HPDE6-E6E7 (cell line): Measurements from ENCODE around the gene SLC10A7.

Source experiments
- DNase-seq: peaks from one replicate; pipeline ENCODE4 v3.0.0; 2011; ENCODE audit warnings: missing footprints; ENCODE audit errors: extremely low spot score

Gene SLC10A7

DNA sequence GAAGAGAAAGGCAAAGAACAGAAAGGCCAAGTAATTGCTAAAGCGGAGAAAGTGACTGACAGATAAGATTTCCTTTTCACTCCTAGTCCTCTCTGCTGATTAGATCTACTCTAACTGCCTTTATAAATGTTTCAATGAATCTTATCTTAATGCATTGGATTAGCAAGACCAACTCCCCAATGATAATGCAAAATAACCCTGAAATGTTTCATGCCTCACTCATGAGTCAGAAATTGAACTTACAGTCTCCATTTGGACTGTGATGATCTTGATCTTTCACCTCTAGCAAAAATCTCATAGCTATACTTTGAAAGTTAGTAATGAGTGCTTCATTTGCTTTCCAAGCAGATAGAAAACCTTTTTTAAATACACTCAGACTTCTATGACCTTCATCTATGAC is 26.5 kb downstream of the SLC10A7 start:
- no peak for DNase-seq

GRCh38 chr4:146494143-146494542 is 27.6 kb downstream of the SLC10A7 start:
- no peak for DNase-seq

GRCh38 chr4:146490106-146490505 is 31.6 kb downstream of the SLC10A7 start:
- no peak for DNase-seq

- no peak for DNase-seq
These were observed 33.1 kb downstream of the SLC10A7 start for GRCh38 chr4:146488495-146489174.

GRCh38 chr4:146486565-146486964 is 35.2 kb downstream of the SLC10A7 start:
- DNase-seq, result no peak

- DNase-seq, result no peak
These were observed 35.8 kb downstream of the SLC10A7 start for GRCh38 chr4:146485968-146486367.

DNA sequence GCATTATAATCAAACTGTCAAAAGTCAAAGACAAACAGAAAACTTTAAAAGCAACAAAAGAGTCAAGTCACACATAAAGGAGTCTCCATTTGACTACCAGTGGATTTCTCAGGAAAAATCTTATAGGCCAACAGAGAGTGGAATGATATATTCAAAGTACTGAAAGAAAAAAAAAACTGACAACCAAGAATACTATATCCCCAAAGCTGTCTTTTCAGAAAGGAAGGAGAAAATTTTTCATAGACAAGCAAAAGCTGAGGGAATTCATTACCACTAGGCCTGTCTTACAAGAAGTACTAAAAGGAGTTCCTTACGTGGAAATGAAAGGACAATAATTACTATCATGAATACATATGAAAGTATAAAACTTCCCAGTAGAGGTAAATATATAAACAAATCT is 39.0 kb downstream of the SLC10A7 start:
- no peak for DNase-seq

GRCh38 chr4:146481246-146481645 is 40.5 kb downstream of the SLC10A7 start:
- DNase-seq, result no peak

GRCh38 chr4:146478009-146478408 is 43.7 kb downstream of the SLC10A7 start:
- no peak for DNase-seq

DNA sequence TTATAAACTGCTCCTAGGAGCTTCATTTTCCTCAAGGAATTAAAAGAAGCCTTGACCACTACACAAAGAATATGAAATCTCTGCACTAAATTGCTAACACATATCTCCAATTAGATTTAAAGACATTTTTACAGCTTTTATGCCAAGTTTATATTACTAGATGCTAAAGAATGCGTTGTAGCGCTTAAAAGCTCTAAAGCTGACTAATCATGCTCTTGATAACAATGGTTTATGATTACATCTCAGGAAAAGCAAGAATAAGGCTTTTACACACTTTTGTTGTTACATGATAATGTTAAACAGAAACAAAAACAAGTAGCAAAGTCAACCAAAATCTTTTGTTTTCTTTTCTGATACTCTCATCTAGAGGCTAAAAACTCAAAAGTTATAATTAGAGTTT is 44.7 kb downstream of the SLC10A7 start:
- DNase-seq, result no peak

GRCh38 chr4:146472404-146472803 is 49.3 kb downstream of the SLC10A7 start:
- DNase-seq, result no peak

GRCh38 chr4:146470604-146471003 is 51.1 kb downstream of the SLC10A7 start:
- no peak for DNase-seq

GRCh38 chr4:146469022-146469421 is 52.7 kb downstream of the SLC10A7 start:
- DNase-seq, result no peak

- DNase-seq, result no peak
These were observed 56.1 kb downstream of the SLC10A7 start for GRCh38 chr4:146465628-146466027.

GRCh38 chr4:146462251-146462650 is 59.5 kb downstream of the SLC10A7 start:
- DNase-seq, result no peak

DNA sequence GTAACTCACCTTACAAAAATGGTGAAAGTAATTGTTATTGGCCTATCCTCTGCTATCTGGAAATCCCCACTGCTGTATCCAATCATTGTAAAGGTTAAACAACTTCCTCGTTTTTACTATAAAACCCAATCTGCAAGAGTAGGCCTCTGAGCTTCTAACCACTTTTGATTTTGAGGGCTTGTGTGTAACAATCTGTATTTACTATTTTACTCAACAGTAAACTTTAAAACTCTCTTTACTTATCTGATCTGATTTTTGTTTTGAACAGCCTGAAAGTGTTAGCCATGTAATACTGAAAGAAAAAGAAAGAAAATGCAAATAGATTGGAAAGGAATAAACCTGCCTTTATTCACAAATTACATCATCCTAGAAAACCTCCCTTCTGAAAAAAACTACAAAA is 63.1 kb downstream of the SLC10A7 start:
- DNase-seq, result no peak

GRCh38 chr4:146456681-146457080 is 65.1 kb downstream of the SLC10A7 start:
- DNase-seq, result no peak

GRCh38 chr4:146453181-146453807 is 68.4 kb downstream of the SLC10A7 start:
- DNase-seq, result no peak

- DNase-seq, result no peak
These were observed 71.2 kb downstream of the SLC10A7 start for GRCh38 chr4:146450524-146450923.

- no peak for DNase-seq
These were observed 75.2 kb downstream of the SLC10A7 start for GRCh38 chr4:146446555-146446954.

DNA sequence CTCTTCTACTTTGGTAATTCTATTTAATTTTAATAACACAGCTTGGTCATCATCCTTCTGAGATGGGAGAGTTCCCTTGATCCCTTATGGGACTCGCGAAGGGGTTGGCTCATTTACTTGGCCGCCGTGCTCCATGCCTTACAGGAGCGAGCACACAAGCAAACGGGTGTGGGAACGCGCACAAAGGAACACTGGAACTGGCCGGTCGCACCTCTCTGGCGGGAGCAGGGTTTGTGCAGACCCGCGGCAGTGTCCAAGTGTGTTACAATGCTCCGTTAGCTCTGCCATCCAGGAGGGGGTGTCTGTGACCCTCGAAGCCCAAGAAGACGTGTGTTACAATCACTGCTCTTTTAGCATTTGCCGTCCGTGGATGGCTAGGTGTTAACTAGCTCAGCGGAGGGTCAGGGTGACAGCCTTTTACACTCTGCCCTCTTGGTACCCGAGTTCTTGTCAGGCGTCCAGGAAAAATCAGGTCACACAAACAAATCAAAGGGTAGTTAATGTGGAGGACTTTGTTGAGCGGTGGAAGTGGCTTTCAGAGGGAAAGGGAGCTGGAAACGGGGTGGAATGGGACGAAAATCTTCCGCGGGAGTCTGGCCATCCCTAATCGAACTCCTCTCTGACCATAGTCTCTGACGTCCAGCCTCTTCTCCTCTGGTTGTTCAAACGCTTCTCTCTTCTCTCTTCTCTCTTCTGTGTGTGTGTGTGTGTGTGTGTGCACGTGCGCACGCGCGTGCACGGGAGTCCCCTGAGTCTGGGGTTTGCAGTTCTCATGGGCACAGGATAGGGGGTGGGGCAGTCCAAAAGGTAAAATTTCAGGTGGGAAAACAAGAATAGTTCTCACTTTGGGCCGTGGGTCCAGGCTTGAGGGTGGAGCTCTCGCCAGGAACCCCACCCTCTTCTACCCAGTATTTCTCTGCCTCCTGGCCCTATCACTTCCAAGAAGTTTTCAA is 76.3 kb downstream of the SLC10A7 start:
- DNase-seq, result no peak

- DNase-seq, result no peak
These were observed 78.2 kb downstream of the SLC10A7 start for GRCh38 chr4:146443525-146443924.

DNA sequence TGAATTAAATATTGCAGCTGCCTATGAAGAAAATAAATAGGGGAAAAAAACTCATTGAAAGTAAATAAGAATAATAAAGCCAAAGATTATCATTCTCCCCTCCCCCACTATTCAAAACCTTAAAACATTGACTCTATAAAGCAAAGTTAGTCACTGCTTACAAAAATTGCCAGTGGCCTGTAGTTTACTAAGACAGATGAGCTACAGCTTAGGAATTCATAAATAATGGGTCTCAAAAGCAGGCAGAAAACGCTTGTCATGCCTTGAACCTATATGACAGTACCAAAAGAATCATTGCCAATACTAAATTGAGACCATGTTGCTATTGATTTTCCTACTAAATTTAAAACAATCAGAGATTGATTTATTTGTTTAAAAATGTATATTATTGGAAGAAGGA is 78.9 kb downstream of the SLC10A7 start:
- no peak for DNase-seq
